H1 (cell line): ENCODE results near the gene WDR31. TPM values are rescaled to one million over a fixed set of nuclear protein-coding genes. Genes with fewer than 3 reads are reported as not detected.

Experiments used
- CTCF ChIA-PET: fragments of 300-600 bp; sonication (Branson Sonifier 250); formaldehyde crosslinking; loops from one replicate; lab custom pipeline; 2021; ENCODE audit not compliant: partially characterized antibody; lab: Charles Lee
- POLR2A ChIA-PET: fragments of 300-600 bp; sonication (Branson Sonifier 250); formaldehyde crosslinking; loops from one replicate; lab custom pipeline; 2021; ENCODE audit warnings: inconsistent platforms; ENCODE audit not compliant: partially characterized antibody; lab: Charles Lee
- DNase-seq, 2 experiments: peaks; one replicate each; pipeline versions ENCODE4 v3.0.0 to v3.0.0-alpha.2; 2010 to 2022; ENCODE audit warnings: low spot score in 2 of 2, low read depth in 1 of 2, mixed read lengths in 1 of 2
- FAIRE-seq: peaks from 2 replicates; lab custom pipeline; 2011; peaks lifted over from hg19 to GRCh38; lab: Jason Lieb, UNC
- H2AFZ ChIP-seq: 2 replicates; pipeline ENCODE4 v1.8.1; 2012; ENCODE audit warnings: low read length, inconsistent platforms
- H2AK5ac ChIP-seq: 2 replicates; pipeline ENCODE4 v1.6.1; 2013; ENCODE audit warnings: low read depth, low read length
- H2BK120ac ChIP-seq: replicated peaks from 2 replicates; pipeline ENCODE3; 2013; ENCODE audit warnings: low read depth, low read length, inconsistent platforms
- H2BK12ac ChIP-seq: 2 replicates; pipeline ENCODE4 v1.6.1; 2013; ENCODE audit warnings: low read depth, low read length
- H2BK15ac ChIP-seq: 2 replicates; pipeline ENCODE4 v1.6.1; 2013; ENCODE audit warnings: low read length
- H2BK20ac ChIP-seq: 2 replicates; pipeline ENCODE4 v1.6.1; 2013; ENCODE audit warnings: low read length
- H2BK5ac ChIP-seq: 2 replicates; pipeline ENCODE4 v1.6.1; 2013; ENCODE audit warnings: low read depth, low read length
- H3K14ac ChIP-seq: 2 replicates; pipeline ENCODE4 v1.6.1; 2013; ENCODE audit warnings: inconsistent platforms; ENCODE audit not compliant: insufficient read length
- H3K18ac ChIP-seq: 2 replicates; pipeline ENCODE4 v1.6.1; 2013; ENCODE audit warnings: low read length; ENCODE audit errors: extremely low read depth
- H3K23ac ChIP-seq: 2 replicates; pipeline ENCODE4 v1.6.1; 2013; ENCODE audit warnings: inconsistent platforms; ENCODE audit not compliant: insufficient read length
- H3K23me2 ChIP-seq: 2 replicates; pipeline ENCODE4 v1.6.1; 2013; ENCODE audit warnings: low read depth, low read length
- H3K27ac ChIP-seq: 2 replicates; pipeline ENCODE4 v1.6.1; 2011; ENCODE audit warnings: low read depth, low read length, inconsistent platforms
- H3K27me3 ChIP-seq, 4 experiments: replicated peaks in 1 of 4; 1 replicate in 1 of 4; 2 replicates in 3 of 4; pipeline versions ENCODE4 v1.6.1 to v1.8.1; 2011 to 2013; ENCODE audit warnings: low read length in 3 of 4, mild to moderate bottlenecking in 3 of 4, inconsistent platforms in 2 of 4, mixed read lengths in 2 of 4, moderate library complexity in 1 of 4; ENCODE audit not compliant: control insufficient read depth in 3 of 4, insufficient read depth in 3 of 4; ENCODE audit errors: extremely low read depth in 1 of 4
- H3K36me3 ChIP-seq, 4 experiments: 2 replicates each; pipeline versions ENCODE4 v1.6.1 to v1.8.1; 2011 to 2013; ENCODE audit warnings: mild to moderate bottlenecking in 4 of 4, low read length in 3 of 4, moderate library complexity in 2 of 4, control low read depth in 1 of 4, inconsistent platforms in 1 of 4; ENCODE audit not compliant: insufficient read depth in 4 of 4, control insufficient read depth in 2 of 4
- H3K4ac ChIP-seq: replicated peaks from 2 replicates; pipeline ENCODE3; 2013; ENCODE audit warnings: low read length, low read depth, mixed read lengths, inconsistent platforms; ENCODE audit not compliant: insufficient read length
- H3K4me1 ChIP-seq, 4 experiments: replicated peaks in 1 of 4; 1 replicate in 1 of 4; 2 replicates in 3 of 4; pipeline versions ENCODE4 v1.6.1 to v1.8.1; 2011 to 2013; ENCODE audit warnings: low read length in 3 of 4, inconsistent platforms in 2 of 4, mixed read lengths in 1 of 4; ENCODE audit not compliant: insufficient read depth in 4 of 4, control insufficient read depth in 3 of 4
- H3K4me2 ChIP-seq, 2 experiments: 2 replicates each; pipeline versions ENCODE4 v1.6.1 to v1.8.1; 2011 to 2013; ENCODE audit warnings: low read depth in 2 of 2, low read length in 2 of 2, control low read depth in 1 of 2, inconsistent platforms in 1 of 2, mild to moderate bottlenecking in 1 of 2; ENCODE audit not compliant: insufficient read depth in 1 of 2
- H3K4me3 ChIP-seq, 4 experiments: fragments of 200-600, 300-600 bp in 1 of 4; sonication (generic), shearing (Covaris generic), sonication (Bioruptor Twin) in 1 of 4; 2 replicates each; pipeline versions ENCODE4 v1.5.1 to v1.8.1; 2011 to 2016; ENCODE audit warnings: low read length in 4 of 4, low read depth in 3 of 4, control low read depth in 2 of 4, inconsistent platforms in 2 of 4, mild to moderate bottlenecking in 2 of 4, mixed read lengths in 1 of 4, moderate library complexity in 1 of 4; ENCODE audit not compliant: insufficient read depth in 2 of 4; ENCODE audit errors: extremely low read depth in 1 of 4
- H3K56ac ChIP-seq: replicated peaks from 2 replicates; pipeline ENCODE3; 2013; ENCODE audit warnings: low read depth, mild to moderate bottlenecking, mixed read lengths, low read length, inconsistent platforms; ENCODE audit not compliant: insufficient read length
- H3K79me1 ChIP-seq: 2 replicates; pipeline ENCODE4 v1.6.1; 2013; ENCODE audit warnings: low read depth, low read length, control low read depth
- H3K79me2 ChIP-seq, 2 experiments: 2 replicates each; pipeline versions ENCODE4 v1.6.1 to v1.8.1; 2012 to 2013; ENCODE audit warnings: low read length in 2 of 2, mild to moderate bottlenecking in 2 of 2, inconsistent platforms in 1 of 2; ENCODE audit not compliant: insufficient read depth in 2 of 2, control insufficient read depth in 1 of 2
- H3K9ac ChIP-seq, 4 experiments: replicated peaks in 1 of 4; 1 replicate in 1 of 4; 2 replicates in 3 of 4; pipeline versions ENCODE4 v1.6.1 to v1.8.1; 2011 to 2013; ENCODE audit warnings: low read depth in 3 of 4, low read length in 3 of 4, control low read depth in 2 of 4, mild to moderate bottlenecking in 2 of 4, moderate library complexity in 2 of 4, inconsistent platforms in 1 of 4; ENCODE audit errors: extremely low read depth in 1 of 4
- H3K9me3 ChIP-seq, 2 experiments: 2 replicates each; pipeline versions ENCODE4 v1.6.1 to v1.8.1; 2012 to 2013; ENCODE audit warnings: mild to moderate bottlenecking in 2 of 2, moderate library complexity in 2 of 2, control low read depth in 1 of 2, inconsistent platforms in 1 of 2, low read depth in 1 of 2, low read length in 1 of 2, mixed read lengths in 1 of 2; ENCODE audit not compliant: insufficient read depth in 2 of 2
- H4K20me1 ChIP-seq, 2 experiments: replicated peaks in 1 of 2; 2 replicates each; pipeline versions ENCODE3 to v1.8.1; 2011 to 2013; ENCODE audit warnings: inconsistent platforms in 2 of 2, low read length in 2 of 2, mild to moderate bottlenecking in 1 of 2; ENCODE audit not compliant: insufficient read depth in 2 of 2, control insufficient read depth in 1 of 2
- H4K5ac ChIP-seq: 2 replicates; pipeline ENCODE4 v1.6.1; 2013; ENCODE audit warnings: low read length, low read depth, mixed read lengths, inconsistent platforms; ENCODE audit not compliant: insufficient read length
- H4K8ac ChIP-seq: 2 replicates; pipeline ENCODE4 v1.8.0; 2013; ENCODE audit warnings: mild to moderate bottlenecking, moderate library complexity, low read length, inconsistent platforms; ENCODE audit not compliant: insufficient read depth; ENCODE audit errors: extremely low read depth
- H4K91ac ChIP-seq: replicated peaks from 2 replicates; pipeline ENCODE3; 2013; ENCODE audit warnings: low read length, mixed read lengths, inconsistent platforms; ENCODE audit not compliant: insufficient read length
- ASH2L ChIP-seq: fragments of 200-600, 300-600 bp; sonication (generic); IDR thresholded peaks from one replicate; pipeline ENCODE4 v1.7.1; 2017; ENCODE audit warnings: low read length
- ATF3 ChIP-seq: IDR thresholded peaks from 2 replicates; pipeline ENCODE4 v1.6.1; 2011; ENCODE audit warnings: low read depth, mild to moderate bottlenecking, low read length; ENCODE audit not compliant: insufficient read depth
- BRCA1 ChIP-seq: IDR thresholded peaks from 2 replicates; pipeline ENCODE4 v1.6.1; 2012; ENCODE audit warnings: low read depth, low read length, improper control_type of control experiment
- CBX8 ChIP-seq: fragments of 300-800, 300-1000 bp; sonication (generic); IDR thresholded peaks from 2 replicates; pipeline ENCODE4 v1.7.1; 2016; ENCODE audit warnings: low read depth, low read length, borderline replicate concordance
- CEBPB ChIP-seq: IDR thresholded peaks from 2 replicates; pipeline ENCODE4 v1.6.1; 2012; ENCODE audit warnings: low read depth, low read length
- CTBP2 ChIP-seq: IDR thresholded peaks from 2 replicates; pipeline ENCODE4 v1.7.0; 2011; ENCODE audit warnings: borderline replicate concordance, mild to moderate bottlenecking, moderate library complexity, mixed read lengths, low read length; ENCODE audit not compliant: insufficient read depth, insufficient read length
- EGR1 ChIP-seq: IDR thresholded peaks from 2 replicates; pipeline ENCODE4 v1.6.1; 2011; ENCODE audit warnings: low read depth, low read length, borderline replicate concordance
- HDAC6 ChIP-seq: IDR thresholded peaks from one replicate; pipeline ENCODE4 v1.7.1; 2012; ENCODE audit warnings: low read depth, mild to moderate bottlenecking, inconsistent platforms, low read length, moderate library complexity
- JUN ChIP-seq: IDR thresholded peaks from 2 replicates; pipeline ENCODE4 v1.6.1; 2011; ENCODE audit warnings: low read depth, mild to moderate bottlenecking, improper control_type of control experiment, low read length
- JUND ChIP-seq: IDR thresholded peaks from 2 replicates; pipeline ENCODE4 v1.6.1; 2011; ENCODE audit warnings: mild to moderate bottlenecking, improper control_type of control experiment, low read length
- KDM5A ChIP-seq: fragments of 200-600 bp; IDR thresholded peaks from 2 replicates; pipeline ENCODE4 v1.7.1; 2012; ENCODE audit warnings: mild to moderate bottlenecking, low read length, inconsistent platforms, mixed read lengths
- MAFK ChIP-seq: IDR thresholded peaks from 2 replicates; pipeline ENCODE4 v1.6.1; 2012; ENCODE audit warnings: low read depth, mild to moderate bottlenecking, improper control_type of control experiment, low read length
- NANOG ChIP-seq: IDR thresholded peaks from 2 replicates; pipeline ENCODE4 v1.6.1; 2011; ENCODE audit warnings: low read length, low read depth, mild to moderate bottlenecking, inconsistent platforms; ENCODE audit not compliant: insufficient read depth, poor library complexity, severe bottlenecking
- RFX5 ChIP-seq: IDR thresholded peaks from 2 replicates; pipeline ENCODE4 v1.6.1; 2011; ENCODE audit warnings: low read depth, low read length, improper control_type of control experiment, borderline replicate concordance
- SIX5 ChIP-seq: IDR thresholded peaks from 2 replicates; pipeline ENCODE4 v1.6.1; 2011; ENCODE audit warnings: mild to moderate bottlenecking, low read depth, low read length
- WGBS, 2 experiments: shearing (Covaris generic) in 1 of 2; methylation state at CpG; one replicate each; pipeline versions ENCODE4 v1.1.6 to v1.1.7; 2013 to 2015; ENCODE audit warnings: low lambda C conversion rate in 2 of 2, mixed read lengths in 2 of 2, inconsistent platforms in 1 of 2, low coverage in 1 of 2, missing lambda C conversion rate in 1 of 2; ENCODE audit not compliant: insufficient replicate concordance in 2 of 2, insufficient coverage in 1 of 2, insufficient read length in 1 of 2; ENCODE audit errors: extremely low coverage in 1 of 2, missing lambda C conversion rate in 1 of 2; 5-methylcytosine and 5-hydroxymethylcytosine counted together
- polyA plus RNA-seq, 7 experiments: library from polyadenylated mRNA; depleted of rRNA in 3 of 7; stranded (reverse) in 5 of 7; unstranded in 2 of 7; fragments of >200 nt in 5 of 7; fragments of 200-250 nt in 2 of 7; gene quantifications; 1 replicate in 5 of 7; 2 replicates in 1 of 7; 4 replicates in 1 of 7; pipeline versions ENCODE4 v1.2.1 to v1.2.3, GENCODE V29; 2011 to 2013; ENCODE audit warnings: missing spikeins in 2 of 7, mixed read lengths in 2 of 7
- total RNA-seq: library from RNA; stranded (reverse); fragmentation: NEBNext Ultra II Directional; extraction: Animal tissue kit (Norgen Biotek cat#: 25700); gene quantifications from 2 replicates; pipeline ENCODE4 v1.2.1, GENCODE V29; 2021

The WDR31 gene
- total and polyA plus RNA-seq, 2 of the 8 experiments (the other 6 are each of a cell fraction or from before 2014, with no cell fraction given) = 0.27 to 0.28 TPM

GRCh38 chr9:113313261-113313660 lies 26.8 kb downstream of the WDR31 start:
- Histone ChIP-seq H3K4me2 (no peak overlapping the region), H3K18ac (no peak overlapping the region), H2BK120ac (no peak overlapping the region), H3K14ac (no peak overlapping the region), H3K27me3 (no peaks in the 10 kb centered on the region), H2BK5ac (no peak overlapping the region), H3K36me3 (no peaks in the 10 kb centered on the region), H3K27ac (no peak overlapping the region), H2BK15ac (no peak overlapping the region), H3K4ac (no peak overlapping the region), H3K23ac (no peak overlapping the region), H4K91ac (no peak overlapping the region), H2BK20ac (no peak overlapping the region), H3K4me3 (no peak overlapping the region), H3K79me1 (no peaks in the 10 kb centered on the region), H4K5ac (no peak overlapping the region), H3K4me1 (no peaks in the 10 kb centered on the region), H4K20me1 (no peaks in the 10 kb centered on the region), H3K56ac (no peak overlapping the region), H2AK5ac (no peak overlapping the region), H4K8ac (no peak overlapping the region), H3K9me3 (no peaks in the 10 kb centered on the region), H2AFZ (no peak overlapping the region), H3K79me2 (no peaks in the 10 kb centered on the region), H2BK12ac (no peak overlapping the region), H3K9ac (no peak overlapping the region), H3K23me2 (no peaks in the 10 kb centered on the region)
- CTCF ChIA-PET = interaction anchor here (0.5 to 1.5 kb wide), 5 partner anchors 13 to 42 kb away, joined by 3 read pairs; no protein-coding TSS in a partner anchor
- POLR2A ChIA-PET = no interaction called here
- no peak for DNase-seq
- FAIRE-seq = no peak
- WGBS, 2 experiments = 81% methylated on average over 5 of the region's 5 CpGs; no CpG with 5 or more reads in 1 of the 2 experiments
- TF ChIP-seq NANOG = no peak
- no peak for TF ChIP-seq JUND
- TF ChIP-seq MAFK = no peak
- TF ChIP-seq CBX8 = no peak
- TF ChIP-seq JUN = no peak
- TF ChIP-seq ATF3 = no peak
- TF ChIP-seq SIX5 = no peak
- no peak for TF ChIP-seq RFX5
- TF ChIP-seq CTBP2 = no peak
- no peak for TF ChIP-seq KDM5A
- TF ChIP-seq HDAC6 = no peak
- TF ChIP-seq EGR1 = no peak
- no peak for TF ChIP-seq CEBPB
- no peak for TF ChIP-seq ASH2L
- TF ChIP-seq BRCA1 = no peak
